Measurements from ENCODE around the gene SRP72.
"Not testable (repeated sequence)": the region's sequence is repeated elsewhere in the genome, so short reads cannot be mapped to it uniquely, and the experiment has no call there.

- TF ChIP-seq EZH2phosphoT487 (IDR thresholded peaks at IDR 0.05; ENCODE audit: borderline replicate concordance, low read length); CTCF (conservative IDR thresholded peaks at IDR 0.05; ENCODE audit: low read depth, low read length); EZH2 (IDR thresholded peaks at IDR 0.05; ENCODE audit: low read length, unreplicated experiment): not testable (repeated sequence)
Measured at GRCh38 chr4:56466296-56466761, 1.1 kb upstream of the SRP72 start.

All from PC-3 (cell line).